GM12878 (cell line): Measurements from ENCODE around the gene GAL3ST2. TPM values are rescaled to one million over a fixed set of nuclear protein-coding genes. Genes with fewer than 3 reads are reported as not detected.

Experiments
- ATF3 ChIP-seq: IDR thresholded peaks from 2 replicates; pipeline ENCODE4 v1.6.1; 2011; ENCODE audit warnings: low read depth, mild to moderate bottlenecking, low read length, moderate library complexity, borderline replicate concordance; ENCODE audit errors: extremely low read depth
- BCL11A ChIP-seq: IDR thresholded peaks from 2 replicates; pipeline ENCODE4 v1.6.1; 2011; ENCODE audit warnings: low read depth, low read length
- BCLAF1 ChIP-seq: fragments of 450-650 bp; IDR thresholded peaks from 2 replicates; pipeline ENCODE4 v1.6.1; 2017; ENCODE audit warnings: antibody characterized with exemption, mild to moderate bottlenecking, moderate library complexity
- HDGF ChIP-seq: fragments of 450-650 bp; IDR thresholded peaks from 2 replicates; pipeline ENCODE4 v1.6.1; 2016; ENCODE audit warnings: antibody characterized with exemption
- IRF4 ChIP-seq: IDR thresholded peaks from 2 replicates; pipeline ENCODE4 v1.6.1; 2011; ENCODE audit warnings: low read depth, low read length
- NKRF ChIP-seq: fragments of 450-650 bp; conservative IDR thresholded peaks from 2 replicates; pipeline ENCODE4 v1.6.1; 2017; ENCODE audit warnings: mild to moderate bottlenecking, moderate library complexity
- NR2F1 ChIP-seq: fragments of 450-650 bp; conservative IDR thresholded peaks from 2 replicates; pipeline ENCODE4 v1.6.1; 2017; ENCODE audit warnings: mild to moderate bottlenecking
- PML ChIP-seq: IDR thresholded peaks from 2 replicates; pipeline ENCODE4 v1.6.1; 2012; ENCODE audit warnings: low read length, inconsistent platforms
- POLR2A ChIP-seq: IDR thresholded peaks from 2 replicates; pipeline ENCODE4 v1.6.1; 2011; ENCODE audit warnings: low read depth, mild to moderate bottlenecking, low read length
- RCOR1 ChIP-seq: conservative IDR thresholded peaks from 2 replicates; pipeline ENCODE4 v1.6.1; 2012; ENCODE audit warnings: low read depth, low read length, improper control_type of control experiment
- REST ChIP-seq: IDR thresholded peaks from 2 replicates; pipeline ENCODE4 v1.6.1; 2012; ENCODE audit warnings: mild to moderate bottlenecking, low read depth, low read length
- SP1 ChIP-seq: IDR thresholded peaks from one replicate; pipeline ENCODE4 v1.6.1; 2011; ENCODE audit warnings: low read depth, low read length
- ZBTB33 ChIP-seq: fragments of 450-650 bp; IDR thresholded peaks from 2 replicates; pipeline ENCODE4 v1.6.1; 2017; ENCODE audit warnings: mild to moderate bottlenecking
- ZBTB4 ChIP-seq: fragments of 450-650 bp; formaldehyde crosslinking; IDR thresholded peaks from 2 replicates; pipeline ENCODE4 v1.4.0; 2022; ENCODE audit warnings: mild to moderate bottlenecking, moderate library complexity
- ZNF24 ChIP-seq: fragments of 450-650 bp; IDR thresholded peaks from 2 replicates; pipeline ENCODE4 v1.6.1; 2017; ENCODE audit warnings: antibody characterized with exemption, mild to moderate bottlenecking
- ZSCAN29 ChIP-seq: fragments of 450-650 bp; IDR thresholded peaks from 2 replicates; pipeline ENCODE4 v1.6.1; 2017; ENCODE audit warnings: mild to moderate bottlenecking, moderate library complexity
- polyA plus RNA-seq, 11 experiments: library from polyadenylated mRNA; depleted of rRNA in 4 of 11; unstranded in 6 of 11; stranded (reverse) in 5 of 11; fragments of >200 nt; fragmentation: Nextera tagmentation in 4 of 11; fragmentation: Illumina TruSeq in 1 of 11; extraction: Ambion mirVana in 4 of 11; extraction: Trizol in 1 of 11; gene quantifications; 1 replicate in 1 of 11; 2 replicates in 10 of 11; pipeline versions ENCODE4 v1.2.1 to v1.2.3, GENCODE V29; 2011 to 2016; ENCODE audit warnings: inconsistent platforms in 2 of 11, missing spikeins in 2 of 11, low read depth in 1 of 11
- total RNA-seq, 4 experiments: library from RNA; depleted of rRNA in 3 of 4; stranded (reverse); fragments of >200 nt in 3 of 4; fragmentation: Illumina TruSeq in 1 of 4; extraction: Trizol in 1 of 4; gene quantifications; 2 replicates each; pipeline versions ENCODE4 v1.2.1 to v1.2.3, GENCODE V29; 2013 to 2021

The GAL3ST2 gene
- total and polyA plus RNA-seq, 10 of the 15 experiments (the other 5 are each of a cell fraction or from before 2014, with no cell fraction given): 0.09 to 0.36 (median 0.11) TPM; not detected in 7

GRCh38 chr2:241734467-241735208, 42.0 kb upstream of the GAL3ST2 start, which contains the start of gene D2HGDH (continued):
- TF ChIP-seq ZSCAN29: no peak
- no peak for TF ChIP-seq PML
- TF ChIP-seq BCLAF1: peak; percentile 67; the same call in 1 of the 2 replicates
- no peak for TF ChIP-seq ZBTB33
- TF ChIP-seq IRF4: no peak
- TF ChIP-seq POLR2A: peak; percentile 83
- TF ChIP-seq ATF3: peak; percentile 65; the same call in 1 of the 2 replicates
- no peak for TF ChIP-seq BCL11A
- no peak for TF ChIP-seq REST
- peak; percentile 39; the same call in 1 of the 2 replicates for TF ChIP-seq ZBTB4 (CRISPR knock-in tag)
- TF ChIP-seq RCOR1: peak; percentile 45; the same call in 1 of the 2 replicates
- peak; percentile 84 for TF ChIP-seq NKRF
- no peak for TF ChIP-seq HDGF
- peak; percentile 71 for TF ChIP-seq NR2F1
- 0 out of 2 replicates have a peak, but pooled peaks have one; percentile 28 for TF ChIP-seq ZNF24
- peak; percentile 66 for TF ChIP-seq SP1
